HG02970 (cell line): ENCODE results near the gene NELFB.

ENCODE experiments used
- ATAC-seq: cut with Tn5 transposase; IDR thresholded peaks from one replicate; pipeline ENCODE4 v1.9.1; 2021; ENCODE audit warnings: mild to moderate bottlenecking, moderate library complexity, moderate number of reproducible peaks; ENCODE audit not compliant: unreplicated experiment, low FRiP score

NELFB gene

GRCh38 chr9:137300567-137301080, 45.5 kb downstream of the NELFB start:
- ATAC-seq, result no peak

- ATAC-seq, result no peak
Measured at GRCh38 chr9:137301081-137301947, 46.2 kb downstream of the NELFB start.

GRCh38 chr9:137302118-137302448, 47.0 kb downstream of the NELFB start, which contains the start of gene NRARP:
NRARP (minus strand) TSS chr9:137302271; CDS start chr9:137301928, 343 bp downstream.
- peak; percentile 74 for ATAC-seq

- ATAC-seq, result no peak
Measured at GRCh38 chr9:137302449-137303150, 47.5 kb downstream of the NELFB start.

DNA sequence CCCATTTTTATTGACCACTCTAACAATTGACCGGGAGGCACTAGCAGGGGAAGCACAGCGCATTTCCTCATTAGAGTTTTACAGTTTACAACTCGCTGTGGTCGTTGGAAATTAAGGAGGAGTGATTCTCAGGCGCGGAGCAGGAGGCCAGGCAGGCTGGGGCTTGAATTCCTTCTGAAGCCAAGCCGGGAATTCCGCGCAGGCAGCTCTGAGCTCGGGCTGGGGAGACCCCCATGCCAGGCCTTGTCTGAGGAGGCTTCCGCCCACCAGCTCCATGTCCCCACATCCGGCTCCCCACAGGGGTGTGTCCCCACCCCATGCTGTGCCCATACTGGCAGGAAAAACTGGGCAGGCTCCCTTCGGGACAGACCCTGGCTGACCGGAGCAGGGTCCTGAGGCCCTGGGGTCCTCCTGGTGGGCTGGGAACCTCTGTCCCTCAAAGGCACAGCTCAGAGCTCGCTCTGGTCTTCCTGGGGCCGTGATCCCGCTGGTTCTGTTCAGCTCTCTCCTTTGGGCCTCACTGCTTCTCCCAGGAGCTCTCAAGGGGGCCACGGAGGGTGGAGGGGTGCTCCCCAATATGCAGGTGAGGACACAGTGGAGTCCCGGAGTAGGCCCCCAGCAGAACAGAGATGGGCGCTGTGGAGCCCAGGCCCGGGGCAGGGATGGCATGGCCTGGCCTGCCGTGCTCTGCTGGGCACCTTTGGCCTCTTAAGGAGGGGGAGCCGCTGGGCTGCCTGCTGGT, 48.2 kb downstream of the NELFB start:
- ATAC-seq, result no peak

DNA sequence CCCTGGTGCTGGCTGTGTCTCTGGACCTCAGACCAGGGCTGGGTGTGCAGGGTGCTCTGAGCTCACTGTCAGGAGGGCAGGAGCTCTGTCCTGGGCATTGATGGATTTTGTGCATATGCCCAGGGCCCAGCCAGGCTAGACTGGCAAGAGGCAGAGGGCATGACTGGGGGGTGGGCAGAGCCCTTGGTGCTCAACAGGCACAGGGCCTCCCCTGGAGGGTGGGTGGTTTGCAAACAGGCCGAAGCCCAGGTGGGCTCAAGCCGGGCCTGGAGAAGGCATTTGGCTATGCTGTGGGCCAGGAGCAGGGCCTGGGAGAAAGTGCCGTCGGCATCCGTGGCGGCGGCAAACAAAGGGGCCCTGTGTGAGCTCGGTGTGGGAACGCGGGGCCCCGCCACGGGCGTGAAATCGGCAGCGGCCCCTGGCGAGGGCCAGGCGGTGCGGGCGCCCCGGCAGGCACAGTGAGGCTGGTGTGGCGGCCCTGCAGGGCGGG, 48.8 kb downstream of the NELFB start:
- ATAC-seq, result no peak

GRCh38 chr9:137304383-137305059, 49.4 kb downstream of the NELFB start:
- no peak for ATAC-seq

GRCh38 chr9:137305060-137305797, 50.1 kb downstream of the NELFB start:
- ATAC-seq, result no peak

- no peak for ATAC-seq
Measured at GRCh38 chr9:137305798-137306065, 50.6 kb downstream of the NELFB start.

GRCh38 chr9:137306066-137306849, 51.1 kb downstream of the NELFB start:
- ATAC-seq, result no peak

DNA sequence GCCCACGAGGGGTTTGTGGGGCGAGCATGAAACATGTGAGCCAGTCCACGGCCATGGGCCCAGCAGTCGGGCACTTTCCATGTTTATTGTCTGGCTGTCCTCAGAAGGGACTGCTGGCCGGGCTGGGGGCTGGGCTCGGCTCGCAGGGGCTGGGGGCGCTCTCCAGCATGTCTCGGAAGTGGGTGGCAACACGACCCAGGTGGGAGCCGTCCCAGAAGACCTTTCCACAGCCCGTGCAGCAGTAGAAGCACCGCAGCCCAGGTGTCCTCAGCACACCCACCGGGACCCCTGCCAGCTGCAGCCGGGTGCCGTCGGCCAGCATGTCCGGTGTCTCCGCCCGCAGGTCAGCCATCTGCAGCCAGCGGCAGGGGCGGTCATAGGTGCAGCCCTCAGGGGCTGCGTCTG, 51.7 kb downstream of the NELFB start:
- ATAC-seq, result no peak

DNA sequence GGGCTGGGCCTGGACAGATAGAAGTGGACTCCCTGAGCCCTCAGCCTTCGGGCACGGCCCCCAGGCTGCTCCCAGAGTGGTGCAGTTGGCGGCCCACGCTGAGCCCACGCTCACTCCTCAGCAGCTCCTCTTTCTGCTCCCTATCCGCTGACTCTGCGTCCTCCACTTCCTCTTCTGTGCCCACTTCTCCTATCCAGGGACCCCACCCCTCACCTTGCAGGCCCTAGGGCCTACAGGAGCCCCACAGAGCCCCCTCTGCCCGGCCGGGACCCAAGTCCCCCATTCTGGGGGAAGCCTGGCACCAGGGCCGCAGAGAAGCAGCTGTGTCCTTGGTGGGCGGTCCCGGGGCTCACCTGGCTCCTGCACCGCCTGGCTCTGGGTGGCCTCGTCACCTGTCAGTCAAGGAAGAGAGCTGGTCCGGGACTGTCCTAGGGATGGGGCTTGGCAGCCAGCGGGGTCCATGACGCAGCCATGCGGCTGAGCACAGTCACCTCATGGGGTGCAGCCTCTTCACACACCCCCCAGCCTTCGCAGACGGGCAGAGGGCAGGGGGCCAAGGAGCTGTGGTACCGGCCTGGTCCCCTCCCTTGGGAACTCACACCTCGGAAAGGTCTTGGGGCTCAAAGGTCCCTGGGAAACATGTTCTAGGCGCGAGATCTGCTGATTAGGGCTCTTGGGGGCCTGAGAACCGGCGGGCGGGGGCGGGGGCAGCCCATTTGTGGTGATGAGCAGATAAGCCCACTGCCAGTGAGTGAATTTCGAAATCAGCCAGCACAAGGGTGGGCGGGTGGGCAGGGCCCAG, 52.3 kb downstream of the NELFB start:
- ATAC-seq, result no peak

DNA sequence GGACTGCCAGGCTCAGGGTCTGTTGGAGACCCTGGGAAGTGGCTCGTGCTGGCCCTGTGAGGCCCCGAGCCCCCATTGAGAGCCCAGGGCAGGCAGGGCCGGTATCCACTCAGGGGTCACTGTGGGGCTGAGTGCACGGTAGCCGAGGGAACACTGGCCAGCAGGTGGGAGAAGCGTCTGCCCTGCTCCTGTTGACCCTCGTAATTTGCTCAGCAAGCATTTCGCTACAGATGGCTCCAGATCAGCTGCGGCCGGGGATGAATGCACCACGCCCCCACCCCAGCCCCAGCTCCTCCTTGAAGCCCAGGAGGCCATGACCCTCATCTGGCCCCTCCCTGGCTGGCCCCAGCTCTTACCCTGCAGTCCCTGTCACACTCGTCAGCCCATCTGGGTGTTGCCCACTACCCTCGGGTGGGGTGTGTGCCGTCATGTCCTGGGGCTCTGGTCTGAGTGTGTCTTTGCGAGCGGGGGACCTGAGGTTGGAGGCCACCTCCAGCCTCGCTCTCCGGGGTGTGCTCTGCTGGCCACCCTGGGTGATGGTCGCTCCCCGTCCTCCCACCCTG, 53.0 kb downstream of the NELFB start:
- no peak for ATAC-seq

DNA sequence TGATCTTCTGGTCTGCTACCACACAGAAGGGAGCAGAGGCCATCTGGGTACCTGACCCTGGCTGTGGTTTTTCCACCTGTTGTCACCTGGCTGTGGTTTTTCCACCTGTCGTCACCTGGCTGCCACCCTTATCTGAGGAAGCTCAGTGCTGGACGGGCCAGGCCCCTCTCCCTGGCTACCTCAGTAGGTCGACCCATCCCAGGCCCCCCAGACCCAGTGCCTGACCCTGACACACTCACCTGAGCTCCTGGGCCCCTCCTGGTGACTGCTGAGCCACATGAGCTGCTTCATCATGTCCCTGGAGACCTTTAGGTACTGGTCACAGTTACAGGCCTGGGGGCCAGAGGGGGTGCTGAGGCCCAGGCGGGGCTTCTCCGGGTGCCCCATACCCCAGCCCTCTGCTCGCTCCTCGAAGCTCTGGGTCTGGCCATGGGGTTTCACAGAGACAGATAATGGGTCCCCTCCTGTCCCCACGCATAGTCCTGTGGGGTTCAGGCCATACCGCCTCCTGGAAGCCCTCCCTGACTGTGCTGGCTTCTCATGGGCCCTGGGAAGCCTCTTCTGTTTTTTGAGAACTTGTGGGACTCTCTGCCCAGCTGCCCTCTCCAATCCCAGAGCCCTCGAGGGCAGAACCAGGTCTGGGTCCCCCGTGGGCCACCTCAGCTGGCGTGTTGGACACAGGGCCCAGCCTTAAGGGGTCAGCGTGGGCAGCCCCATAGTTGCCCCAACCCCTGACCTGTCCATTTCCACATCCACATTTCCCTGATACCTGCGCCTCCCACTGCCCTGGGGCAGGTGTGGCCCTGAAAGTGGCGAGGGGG, 54.5 kb downstream of the NELFB start:
- ATAC-seq, result no peak

DNA sequence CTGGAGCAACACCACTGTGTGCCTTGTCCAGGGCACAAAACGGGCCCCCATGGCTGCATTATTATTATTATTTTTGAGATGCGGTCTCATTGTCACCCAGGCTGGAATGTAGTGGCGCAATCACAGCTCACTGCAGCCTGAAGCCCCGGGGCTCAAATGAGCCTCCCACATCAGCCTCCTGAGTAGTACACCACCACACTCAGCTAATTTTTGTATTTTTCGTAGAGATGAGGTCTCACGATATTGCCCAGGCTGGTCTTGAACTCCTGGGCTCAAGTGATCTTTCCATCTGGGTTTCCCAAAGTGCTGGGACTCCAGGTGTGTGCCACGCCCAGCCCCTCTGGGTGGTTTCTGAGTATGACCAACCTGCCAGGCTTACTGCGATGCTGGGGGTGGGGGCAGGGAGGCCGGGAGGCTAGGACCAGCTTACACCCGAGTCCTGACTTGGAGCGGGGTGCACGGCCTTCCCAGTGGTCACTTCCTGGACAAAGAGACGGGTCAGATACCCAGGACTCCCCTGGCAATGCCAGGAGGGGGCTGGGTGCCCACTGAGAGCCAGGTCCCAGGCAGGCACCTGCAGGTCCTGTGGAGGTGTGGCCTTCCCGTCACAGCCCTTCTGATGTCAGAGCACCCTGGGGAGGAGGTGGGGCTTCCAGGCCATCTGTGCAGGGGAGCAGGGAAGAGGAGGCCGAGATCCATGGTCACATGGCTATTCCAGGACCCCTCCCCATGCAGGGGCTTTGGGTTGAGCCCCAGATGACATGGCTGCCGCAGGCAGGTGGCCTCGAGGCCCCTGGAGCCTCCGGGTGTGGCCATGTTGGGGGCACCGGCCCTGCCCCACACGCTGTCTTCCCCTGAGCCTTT, 55.3 kb downstream of the NELFB start:
- ATAC-seq, result no peak
